ENCODE data around the gene RNF169.

DNA sequence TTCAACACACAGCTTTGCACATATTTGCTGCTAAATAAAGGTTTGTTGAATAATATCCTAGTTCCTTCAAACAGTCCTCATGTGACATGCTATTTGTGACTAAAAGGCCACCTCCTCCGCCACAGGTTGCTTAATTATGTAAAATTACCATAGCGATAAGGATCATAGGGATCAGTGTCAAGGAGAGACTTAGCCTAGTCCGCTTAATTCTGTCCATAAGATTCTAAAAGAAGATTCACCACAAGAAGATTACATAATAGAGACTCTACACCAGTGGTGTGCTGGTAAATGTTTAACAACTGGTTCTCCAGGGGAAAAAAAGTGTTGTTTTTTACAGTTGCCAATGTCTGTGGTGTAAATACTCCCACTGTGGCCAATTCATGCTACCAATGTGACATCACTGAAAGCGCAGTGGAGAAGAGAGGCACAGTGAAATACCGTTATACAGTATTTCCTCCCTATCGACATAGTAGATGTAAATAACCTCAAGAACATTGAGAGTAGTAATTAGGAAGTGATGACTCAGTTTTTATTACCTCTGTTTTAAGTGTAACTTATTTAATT is 13.2 kb upstream of the RNF169 start:
- TF ChIP-seq JUNB (IDR thresholded peaks at IDR 0.05; ENCODE audit: unreplicated experiment) (no peak), EZH2 (IDR thresholded peaks at IDR 0.05; ENCODE audit: low read depth, unreplicated experiment) (no peak), EZH2phosphoT487 (IDR thresholded peaks at IDR 0.05; ENCODE audit: unreplicated experiment) (no peak), ZNF114 (CRISPR knock-in tag; IDR thresholded peaks at IDR 0.05) (no peak), POLR2AphosphoS5 (IDR thresholded peaks at IDR 0.05; ENCODE audit: low read depth) (no peak)
- TF ChIP-seq, protein P1, sequence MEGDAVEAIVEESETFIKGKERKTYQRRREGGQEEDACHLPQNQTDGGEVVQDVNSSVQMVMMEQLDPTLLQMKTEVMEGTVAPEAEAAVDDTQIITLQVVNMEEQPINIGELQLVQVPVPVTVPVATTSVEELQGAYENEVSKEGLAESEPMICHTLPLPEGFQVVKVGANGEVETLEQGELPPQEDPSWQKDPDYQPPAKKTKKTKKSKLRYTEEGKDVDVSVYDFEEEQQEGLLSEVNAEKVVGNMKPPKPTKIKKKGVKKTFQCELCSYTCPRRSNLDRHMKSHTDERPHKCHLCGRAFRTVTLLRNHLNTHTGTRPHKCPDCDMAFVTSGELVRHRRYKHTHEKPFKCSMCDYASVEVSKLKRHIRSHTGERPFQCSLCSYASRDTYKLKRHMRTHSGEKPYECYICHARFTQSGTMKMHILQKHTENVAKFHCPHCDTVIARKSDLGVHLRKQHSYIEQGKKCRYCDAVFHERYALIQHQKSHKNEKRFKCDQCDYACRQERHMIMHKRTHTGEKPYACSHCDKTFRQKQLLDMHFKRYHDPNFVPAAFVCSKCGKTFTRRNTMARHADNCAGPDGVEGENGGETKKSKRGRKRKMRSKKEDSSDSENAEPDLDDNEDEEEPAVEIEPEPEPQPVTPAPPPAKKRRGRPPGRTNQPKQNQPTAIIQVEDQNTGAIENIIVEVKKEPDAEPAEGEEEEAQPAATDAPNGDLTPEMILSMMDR (conservative IDR thresholded peaks at IDR 0.05; ENCODE audit: low read depth in 2 of 2) = no peak

Measured in GM23338 (cell line).